Activated CD4-positive, alpha-beta T cell treated with anti-CD3 and anti-CD28 coated beads, Interleukin-2, amount 10 ng/mL, durations not matched to agents 7 days and 5 days (primary cell): Measurements from ENCODE around the gene WDR35. TPM values are rescaled to one million over a fixed set of nuclear protein-coding genes. Genes with fewer than 3 reads are reported as not detected.

ENCODE experiments used
- CTCF ChIA-PET: fragments of 350-600 bp; sonication (Branson Sonifier 250); formaldehyde crosslinking; loops from one replicate; lab custom pipeline; 2021; ENCODE audit warnings: antibody characterized with exemption; lab: Charles Lee
- POLR2A ChIA-PET: fragments of 350-600 bp; sonication (Branson Sonifier 250); formaldehyde crosslinking; loops from one replicate; lab custom pipeline; 2021; ENCODE audit warnings: antibody characterized with exemption; lab: Charles Lee
- DNase-seq: peaks from one replicate; pipeline ENCODE4 v3.0.0-alpha.2; 2020
- H3K27ac Mint-ChIP-seq: one replicate; pipeline ENCODE4 v1.8.0; 2021; ENCODE audit warnings: mild to moderate bottlenecking, moderate library complexity, mixed read lengths
- H3K27me3 Mint-ChIP-seq: one replicate; pipeline ENCODE4 v1.8.0; 2021; ENCODE audit warnings: mixed read lengths
- H3K36me3 Mint-ChIP-seq: one replicate; pipeline ENCODE4 v1.8.0; 2021; ENCODE audit warnings: low read depth, mixed read lengths
- H3K4me1 Mint-ChIP-seq: one replicate; pipeline ENCODE4 v1.8.0; 2021; ENCODE audit warnings: mixed read lengths
- H3K4me3 Mint-ChIP-seq: one replicate; pipeline ENCODE4 v1.8.0; 2021; ENCODE audit warnings: mild to moderate bottlenecking, moderate library complexity, mixed read lengths
- H3K9me3 Mint-ChIP-seq: one replicate; pipeline ENCODE4 v1.8.0; 2021; ENCODE audit warnings: mixed read lengths
- total RNA-seq, 2 experiments: library from RNA; stranded (reverse); gene quantifications; one replicate each; pipeline ENCODE4 v1.2.3, GENCODE V29; 2021

Gene WDR35
- total RNA-seq, 2 experiments from 2014 or later: 3.9 to 4.0 TPM

- Mint-ChIP-seq H3K9me3 (peaks cover 16% of the 10 kb centered on the region), H3K4me1 (no peaks in the 10 kb centered on the region), H3K27ac (no peak overlapping the region), H3K36me3 (peaks cover 9% of the 10 kb centered on the region), H3K27me3 (no peaks in the 10 kb centered on the region), H3K4me3 (no peak overlapping the region)
- CTCF ChIA-PET: no interaction called here
- POLR2A ChIA-PET: no interaction called here
- no peak for DNase-seq
Observed at GRCh38 chr2:20021405-20022009, 31.6 kb upstream of the WDR35 start.

- DNase-seq: no peak
- POLR2A ChIA-PET: no interaction called here
- H3K4me3 Mint-ChIP-seq: no peak overlapping the region
Observed at GRCh38 chr2:20019747-20020146, 29.8 kb upstream of the WDR35 start.

GRCh38 chr2:20018601-20019152 is 28.8 kb upstream of the WDR35 start:
- H3K27me3 Mint-ChIP-seq: peaks cover 12% of the 10 kb centered on the region
- H3K4me3 Mint-ChIP-seq: no peak overlapping the region
- POLR2A ChIA-PET: no interaction called here
- H3K9me3 Mint-ChIP-seq: peaks cover 16% of the 10 kb centered on the region
- H3K27ac Mint-ChIP-seq: no peak overlapping the region
- no peak for DNase-seq
- H3K36me3 Mint-ChIP-seq: peaks cover 7% of the 10 kb centered on the region
- no peaks in the 10 kb centered on the region for H3K4me1 Mint-ChIP-seq
- CTCF ChIA-PET: no interaction called here

More at GRCh38 chr2:20019747-20020146, 29.8 kb upstream of the WDR35 start:
- CTCF ChIA-PET: no interaction called here
- peaks cover 16% of the 10 kb centered on the region for H3K9me3 Mint-ChIP-seq
- peaks cover 2% of the 10 kb centered on the region for H3K27me3 Mint-ChIP-seq
- peaks cover 9% of the 10 kb centered on the region for H3K36me3 Mint-ChIP-seq
- no peak overlapping the region for H3K27ac Mint-ChIP-seq
- H3K4me1 Mint-ChIP-seq: no peaks in the 10 kb centered on the region

- H3K36me3 Mint-ChIP-seq: no peaks in the 10 kb centered on the region
- CTCF ChIA-PET: interaction anchor here (1.6 to 2.0 kb wide), 2 partner anchors 20 to 36 kb away, joined by 6 to 8 read pairs; partner anchors contain the start of gene LAPTM4A
Observed at GRCh38 chr2:20016346-20016745, 26.4 kb upstream of the WDR35 start.

GRCh38 chr2:20015482-20016083 is 25.7 kb upstream of the WDR35 start:
- CTCF ChIA-PET: interaction anchor here (0.7 to 2.0 kb wide), 12 partner anchors 8 to 92 kb away, joined by 3 to 8 read pairs (median 4); partner anchors contain the start of gene LAPTM4A
- Mint-ChIP-seq H3K9me3 (peaks cover 2% of the 10 kb centered on the region), H3K27me3 (peaks cover 36% of the 10 kb centered on the region), H3K4me3 (no peak overlapping the region), H3K36me3 (no peaks in the 10 kb centered on the region), H3K4me1 (peaks cover 12% of the 10 kb centered on the region), H3K27ac (no peak overlapping the region)
- DNase-seq: peak; percentile 18
- POLR2A ChIA-PET: no interaction called here

More at GRCh38 chr2:20016346-20016745, 26.4 kb upstream of the WDR35 start:
- POLR2A ChIA-PET: no interaction called here
- Mint-ChIP-seq H3K27me3 (peaks cover 29% of the 10 kb centered on the region), H3K27ac (no peak overlapping the region), H3K9me3 (peaks cover 3% of the 10 kb centered on the region), H3K4me3 (no peak overlapping the region), H3K4me1 (peaks cover 12% of the 10 kb centered on the region)
- no peak for DNase-seq

- DNase-seq: no peak
- Mint-ChIP-seq H3K27me3 (peaks cover 51% of the 10 kb centered on the region), H3K4me3 (peak overlapping the region; percentile 67), H3K9me3 (no peaks in the 10 kb centered on the region), H3K36me3 (no peaks in the 10 kb centered on the region), H3K27ac (no peak overlapping the region), H3K4me1 (peaks cover 12% of the 10 kb centered on the region)
- ChIA-PET CTCF (interaction anchor here (1.1 kb wide), 1 partner anchor 80 kb away, joined by 5 read pairs; no protein-coding TSS in a partner anchor), POLR2A (no interaction called here)
Observed at GRCh38 chr2:20013126-20013849, 23.4 kb upstream of the WDR35 start.

GRCh38 chr2:20012282-20013125 is 22.6 kb upstream of the WDR35 start, which contains the start of gene MATN3:
MATN3 (minus strand) TSS chr2:20012668; CDS start chr2:20012631, 37 bp downstream.
- ChIA-PET POLR2A (no interaction called here), CTCF (interaction anchor here (1.1 kb wide), 1 partner anchor 79 kb away, joined by 5 read pairs; no protein-coding TSS in a partner anchor)
- no peak for DNase-seq
- H3K4me3 Mint-ChIP-seq: peak within 1 kb of the TSS; percentile 67
- no peaks in the 10 kb centered on the region for H3K9me3 Mint-ChIP-seq
- no peak within 1 kb of the TSS for H3K27ac Mint-ChIP-seq
- peaks cover 12% of the 10 kb centered on the region for H3K4me1 Mint-ChIP-seq
- peaks cover 56% of the 10 kb centered on the region for H3K27me3 Mint-ChIP-seq
- no peaks in the 10 kb centered on the region for H3K36me3 Mint-ChIP-seq

GRCh38 chr2:20012032-20012281 is 22.1 kb upstream of the WDR35 start:
- Mint-ChIP-seq H3K9me3 (no peaks in the 10 kb centered on the region), H3K4me3 (peak overlapping the region; percentile 48), H3K27me3 (peaks cover 57% of the 10 kb centered on the region), H3K36me3 (no peaks in the 10 kb centered on the region), H3K27ac (no peak overlapping the region), H3K4me1 (peaks cover 12% of the 10 kb centered on the region)
- CTCF ChIA-PET: no interaction called here
- DNase-seq: no peak
- POLR2A ChIA-PET: no interaction called here

- Mint-ChIP-seq H3K9me3 (no peaks in the 10 kb centered on the region), H3K27me3 (peaks cover 57% of the 10 kb centered on the region), H3K4me1 (peaks cover 12% of the 10 kb centered on the region), H3K4me3 (peak overlapping the region; percentile 48), H3K27ac (no peak overlapping the region), H3K36me3 (no peaks in the 10 kb centered on the region)
- POLR2A ChIA-PET: no interaction called here
- CTCF ChIA-PET: no interaction called here
- no peak for DNase-seq
Observed at GRCh38 chr2:20011276-20012031, 21.5 kb upstream of the WDR35 start.

- Mint-ChIP-seq H3K36me3 (no peaks in the 10 kb centered on the region), H3K4me1 (peaks cover 12% of the 10 kb centered on the region), H3K9me3 (no peaks in the 10 kb centered on the region), H3K4me3 (no peak overlapping the region), H3K27ac (no peak overlapping the region), H3K27me3 (peaks cover 46% of the 10 kb centered on the region)
- ChIA-PET CTCF (no interaction called here), POLR2A (no interaction called here)
- DNase-seq: no peak
Observed at GRCh38 chr2:20008703-20009102, 18.8 kb upstream of the WDR35 start.

- no peaks in the 10 kb centered on the region for H3K4me1 Mint-ChIP-seq
- H3K9me3 Mint-ChIP-seq: no peaks in the 10 kb centered on the region
- no peak overlapping the region for H3K27ac Mint-ChIP-seq
- ChIA-PET CTCF (interaction anchor here (1.3 kb wide), 1 partner anchor 9 kb away, joined by 3 read pairs; no protein-coding TSS in a partner anchor), POLR2A (no interaction called here)
- H3K4me3 Mint-ChIP-seq: no peak overlapping the region
- no peaks in the 10 kb centered on the region for H3K36me3 Mint-ChIP-seq
- H3K27me3 Mint-ChIP-seq: peaks cover 30% of the 10 kb centered on the region
- DNase-seq: no peak
Observed at GRCh38 chr2:20005891-20006470, 16.1 kb upstream of the WDR35 start.
